GM19463 (cell line): ENCODE results near the gene STUB1.
"Not testable (repeated sequence)": the region's sequence is repeated elsewhere in the genome, so short reads cannot be mapped to it uniquely, and the experiment has no call there.

Source experiments
- ATAC-seq: cut with Tn5 transposase; IDR thresholded peaks from one replicate; pipeline ENCODE4 v1.9.1; 2021; ENCODE audit warnings: mild to moderate bottlenecking, moderate library complexity; ENCODE audit not compliant: unreplicated experiment

Gene STUB1

GRCh38 chr16:678209-678857 lies 1.9 kb upstream of the STUB1 start:
- ATAC-seq: no peak

GRCh38 chr16:678858-679813 lies 1.1 kb upstream of the STUB1 start:
- no peak for ATAC-seq

GRCh38 chr16:680625-680945 lies 375 bp downstream of the STUB1 start:
- no peak for ATAC-seq

GRCh38 chr16:680967-681745 lies 946 bp downstream of the STUB1 start:
- ATAC-seq: no peak

- ATAC-seq: no peak
These were observed 1.7 kb downstream of the STUB1 start for GRCh38 chr16:681746-682427.

GRCh38 chr16:682493-683395 lies 2.5 kb downstream of the STUB1 start:
- no peak for ATAC-seq

GRCh38 chr16:683396-684070 lies 3.3 kb downstream of the STUB1 start:
- no peak for ATAC-seq

GRCh38 chr16:684071-684794 lies 4.0 kb downstream of the STUB1 start, which contains the start of gene JMJD8:
JMJD8 (minus strand) TSS chr16:684334; CDS start chr16:684319, 15 bp downstream.
- ATAC-seq: peak; percentile 73

- ATAC-seq: no peak
These were observed 4.9 kb downstream of the STUB1 start for GRCh38 chr16:684961-685696.

- no peak for ATAC-seq
These were observed 5.8 kb downstream of the STUB1 start for GRCh38 chr16:685967-686366.

GRCh38 chr16:686459-687260 lies 6.5 kb downstream of the STUB1 start:
- ATAC-seq: no peak

GRCh38 chr16:687499-687898 lies 7.3 kb downstream of the STUB1 start:
- no peak for ATAC-seq

GRCh38 chr16:689175-689897 lies 9.1 kb downstream of the STUB1 start:
- ATAC-seq: no peak

GRCh38 chr16:691242-691641 lies 11.0 kb downstream of the STUB1 start:
- ATAC-seq: not testable (repeated sequence)

GRCh38 chr16:692356-693108 lies 12.3 kb downstream of the STUB1 start:
- ATAC-seq: no peak

GRCh38 chr16:693364-693763 lies 13.2 kb downstream of the STUB1 start:
- no peak for ATAC-seq
